GM12878 (cell line): Measurements from ENCODE around the gene SERPINI1.

Experiments used
- CTCF ChIP-seq, 3 experiments: IDR thresholded peaks in 2 of 3; conservative IDR thresholded peaks in 1 of 3; 2 replicates each; pipeline ENCODE4 v1.5.1; 2011; ENCODE audit warnings: low read depth in 3 of 3, low read length in 3 of 3, mild to moderate bottlenecking in 3 of 3, control low read depth in 2 of 3, moderate library complexity in 2 of 3, inconsistent platforms in 1 of 3, mixed read lengths in 1 of 3; ENCODE audit not compliant: control insufficient read depth in 2 of 3, insufficient read depth in 1 of 3; ENCODE audit errors: extremely low read depth in 1 of 3
- MLLT1 ChIP-seq: fragments of 450-650 bp; IDR thresholded peaks from 2 replicates; pipeline ENCODE4 v1.6.1; 2016; ENCODE audit warnings: mild to moderate bottlenecking
- POLR2AphosphoS5 ChIP-seq: IDR thresholded peaks from 2 replicates; pipeline ENCODE4 v1.6.1; 2011; ENCODE audit warnings: mild to moderate bottlenecking, low read length, inconsistent platforms

- TF ChIP-seq MLLT1, result no peak
- no peak for TF ChIP-seq CTCF (IDR thresholded peaks at IDR 0.05 in 2 of 3, conservative IDR thresholded peaks at IDR 0.05 in 1 of 3; ENCODE audit: control insufficient read depth in 2 of 3, extremely low read depth in 1 of 3, insufficient read depth in 1 of 3, low read depth in 3 of 3, low read length in 3 of 3)
- TF ChIP-seq POLR2AphosphoS5, result no peak
Observed at GRCh38 chr3:167777356-167777755, 41.8 kb downstream of the SERPINI1 start.
